Lung (tissue), 12 donors: ENCODE results near the gene HPS5. TPM values are rescaled to one million over a fixed set of nuclear protein-coding genes. Genes with fewer than 3 reads are reported as not detected.

Source experiments
- ATAC-seq: fragments of 200-7000 bp; cut with Tn5 transposase; one replicate; pipeline ENCODE4 v1.9.1; 2020; ENCODE audit warnings: moderate number of reproducible peaks; ENCODE audit not compliant: insufficient read depth, low FRiP score
- DNase-seq, 3 donors: peaks; one replicate each; pipeline ENCODE4 v3.0.0-alpha.2; 2013 to 2017
- H3K27ac ChIP-seq, 2 donors: one replicate each; pipeline ENCODE4 v1.5.1; 2013; ENCODE audit warnings: mild to moderate bottlenecking in 2 of 2, moderate library complexity in 2 of 2, control low read depth in 1 of 2, inconsistent platforms in 1 of 2, low read depth in 1 of 2, low read length in 1 of 2
- H3K27me3 ChIP-seq, 3 donors: one replicate each; pipeline ENCODE4 v1.5.1; 2013; ENCODE audit warnings: low read length in 2 of 3; ENCODE audit not compliant: control insufficient read depth in 3 of 3, insufficient read depth in 3 of 3
- H3K36me3 ChIP-seq, 4 donors: one replicate each; pipeline ENCODE4 v1.5.1; 2013; ENCODE audit warnings: low read length in 4 of 4, mild to moderate bottlenecking in 1 of 4, moderate library complexity in 1 of 4; ENCODE audit not compliant: control insufficient read depth in 4 of 4, insufficient read depth in 4 of 4
- H3K4me1 ChIP-seq, 5 donors: one replicate each; pipeline ENCODE4 v1.5.1; 2013; ENCODE audit warnings: low read length in 5 of 5, mild to moderate bottlenecking in 2 of 5, moderate library complexity in 1 of 5; ENCODE audit not compliant: control insufficient read depth in 5 of 5, insufficient read depth in 5 of 5
- H3K4me3 ChIP-seq: one replicate; pipeline ENCODE4 v1.5.1; 2013; ENCODE audit warnings: mild to moderate bottlenecking, control low read depth, moderate library complexity
- H3K9ac ChIP-seq, 2 donors: one replicate each; pipeline ENCODE4 v1.5.1; 2013; ENCODE audit warnings: low read length in 2 of 2, control low read depth in 1 of 2; ENCODE audit not compliant: insufficient read depth in 1 of 2
- H3K9me3 ChIP-seq, 4 donors: one replicate each; pipeline ENCODE4 v1.5.1; 2013; ENCODE audit warnings: low read length in 3 of 4, mild to moderate bottlenecking in 1 of 4, moderate library complexity in 1 of 4; ENCODE audit not compliant: control insufficient read depth in 4 of 4, insufficient read depth in 3 of 4
- CTCF ChIP-seq: IDR thresholded peaks from 2 replicates; pipeline ENCODE4 v1.5.1; 2012; ENCODE audit warnings: mild to moderate bottlenecking; ENCODE audit errors: control extremely low read depth, extremely low read depth
- WGBS, 2 donors: extraction: QIAGEN DNeasy Blood & Tissue Kit; methylation state at CpG; one replicate each; pipeline ENCODE4 v1.1.7; 2013; 5-methylcytosine and 5-hydroxymethylcytosine counted together
- polyA plus RNA-seq, 2 donors: library from polyadenylated mRNA; stranded (reverse); fragments of 200-250 nt; gene quantifications; one replicate each; pipeline ENCODE4 v1.2.1, GENCODE V29; 2013
- total RNA-seq, 2 donors: library from RNA; depleted of rRNA in 1 of 2; stranded (reverse); fragments of >200 nt in 1 of 2; gene quantifications; one replicate each; pipeline ENCODE4 v1.2.1, GENCODE V29; 2014 to 2021
- donor health status: control.
- donor health status: control.
- donor health status: Bipolar disorder and iron deficiency.
- donor health status: healthy.
- donor health status: DM: yes; HTN: yes; CAD: no.

The HPS5 gene
- total and polyA plus RNA-seq, 4 donors: 8.9 to 36.2 (median 20.3) TPM

GRCh38 chr11:18347471-18348125 lies 25.7 kb upstream of the HPS5 start:
- H3K4me3 ChIP-seq: no peak overlapping the region
- no peaks in the 10 kb centered on the region for H3K27me3 ChIP-seq
- ATAC-seq: no peak
- WGBS, 2 donors: 87 to 88% methylated on average over 5 of the region's 5 CpGs
- no peaks in the 10 kb centered on the region for H3K4me1 ChIP-seq
- peaks cover 19 to 35% (median 22%) of the 10 kb centered on the region in 4 donors for H3K36me3 ChIP-seq
- no peak for TF ChIP-seq CTCF
- no peaks in the 10 kb centered on the region for H3K9me3 ChIP-seq
- H3K27ac ChIP-seq: no peak overlapping the region
- H3K9ac ChIP-seq: no peak overlapping the region
- no peak for DNase-seq

GRCh38 chr11:18332891-18333290 lies 11.0 kb upstream of the HPS5 start:
- H3K4me3 ChIP-seq: no peak overlapping the region
- peaks cover 0 to 10% (median 0%) of the 10 kb centered on the region in 5 donors for H3K4me1 ChIP-seq
- TF ChIP-seq CTCF: no peak
- ATAC-seq: no peak
- no peak for DNase-seq
- no peaks in the 10 kb centered on the region for H3K27me3 ChIP-seq
- peaks cover 25 to 36% (median 27%) of the 10 kb centered on the region in 4 donors for H3K36me3 ChIP-seq
- WGBS, 2 donors: 95 to 99% methylated on average over 3 of the region's 3 CpGs
- no peaks in the 10 kb centered on the region for H3K9me3 ChIP-seq
- no peak overlapping the region for H3K9ac ChIP-seq
- no peak overlapping the region for H3K27ac ChIP-seq

GRCh38 chr11:18332302-18332701 lies 10.4 kb upstream of the HPS5 start:
- H3K27me3 ChIP-seq: no peaks in the 10 kb centered on the region
- WGBS, 2 donors: 65 to 70% methylated on average over 1 of the region's 1 CpG
- ATAC-seq (no peak), DNase-seq (no peak)
- H3K36me3 ChIP-seq: peaks cover 21 to 32% (median 25%) of the 10 kb centered on the region in 4 donors
- peaks cover 0 to 10% (median 0%) of the 10 kb centered on the region in 5 donors for H3K4me1 ChIP-seq
- no peaks in the 10 kb centered on the region for H3K9me3 ChIP-seq
- H3K27ac ChIP-seq: no peak overlapping the region
- no peak overlapping the region for H3K4me3 ChIP-seq
- TF ChIP-seq CTCF: no peak
- no peak overlapping the region for H3K9ac ChIP-seq

- Histone ChIP-seq H3K27ac (no peak overlapping the region), H3K9ac (no peak overlapping the region), H3K4me3 (no peak overlapping the region), H3K9me3 (no peaks in the 10 kb centered on the region), H3K36me3 (peaks cover 15 to 23% (median 19%) of the 10 kb centered on the region in 4 donors), H3K27me3 (no peaks in the 10 kb centered on the region), H3K4me1 (peaks cover 0 to 10% (median 0%) of the 10 kb centered on the region in 5 donors)
- TF ChIP-seq CTCF: no peak
- WGBS, 2 donors: 93 to 98% methylated on average over 6 of the region's 6 CpGs
- DNase-seq (no peak), ATAC-seq (no peak)
These were observed 9.0 kb upstream of the HPS5 start for GRCh38 chr11:18330921-18331320.
